Measurements from ENCODE around the gene POM121C.
A peak's percentile ranks its signal among the peaks of the same experiment; 100 is the strongest.
"Not testable (repeated sequence)": the region's sequence is repeated elsewhere in the genome, so short reads cannot be mapped to it uniquely, and the experiment has no call there.

Gene POM121C

GRCh38 chr7:75414708-75415427 lies 71.2 kb downstream of the POM121C start:
- H3K27ac ChIP-seq (ENCODE audit: insufficient read depth, low read depth, low read length, poor library complexity, severe bottlenecking); H3K4me3 ChIP-seq (ENCODE audit: insufficient read depth, low read depth, low read length); H3K4me1 ChIP-seq (ENCODE audit: control insufficient read depth, insufficient read depth, low read length); H3K9me3 ChIP-seq (ENCODE audit: control insufficient read depth, low read length); H3K36me3 ChIP-seq (ENCODE audit: control insufficient read depth, insufficient read depth, low read length); H3K27me3 ChIP-seq (ENCODE audit: control insufficient read depth, insufficient read depth, low read length, poor library complexity, severe bottlenecking): not testable (repeated sequence)
- WGBS, 2 experiments: 93 to 96% methylated on average over 6 to 8 of the region's 13 CpGs

- H3K36me3 ChIP-seq (ENCODE audit: control insufficient read depth, insufficient read depth, low read length); H3K9me3 ChIP-seq (ENCODE audit: control insufficient read depth, low read length); H3K4me1 ChIP-seq (ENCODE audit: control insufficient read depth, insufficient read depth, low read length); H3K27me3 ChIP-seq (ENCODE audit: control insufficient read depth, insufficient read depth, low read length, poor library complexity, severe bottlenecking); H3K4me3 ChIP-seq (ENCODE audit: insufficient read depth, low read depth, low read length); H3K27ac ChIP-seq (ENCODE audit: insufficient read depth, low read depth, low read length, poor library complexity, severe bottlenecking): not testable (repeated sequence)
- WGBS, 2 experiments: 92% methylated on average over 2 of the region's 6 CpGs; no CpG with 5 or more reads in 1 of the 2 experiments
Observed at GRCh38 chr7:75414204-75414603, 71.9 kb downstream of the POM121C start.

- H3K36me3 ChIP-seq (ENCODE audit: control insufficient read depth, insufficient read depth, low read length); H3K4me1 ChIP-seq (ENCODE audit: control insufficient read depth, insufficient read depth, low read length); H3K4me3 ChIP-seq (ENCODE audit: insufficient read depth, low read depth, low read length); H3K9me3 ChIP-seq (ENCODE audit: control insufficient read depth, low read length); H3K27me3 ChIP-seq (ENCODE audit: control insufficient read depth, insufficient read depth, low read length, poor library complexity, severe bottlenecking); H3K27ac ChIP-seq (ENCODE audit: insufficient read depth, low read depth, low read length, poor library complexity, severe bottlenecking): not testable (repeated sequence)
- no CpG with 5 or more reads among the region's 13 CpGs for WGBS, 2 experiments
Observed at GRCh38 chr7:75410823-75411173, 75.3 kb downstream of the POM121C start.

GRCh38 chr7:75409880-75410822 lies 75.9 kb downstream of the POM121C start:
- WGBS, 2 experiments: no CpG with 5 or more reads among the region's 74 CpGs
- not testable (repeated sequence) for H3K27ac ChIP-seq (ENCODE audit: insufficient read depth, low read depth, low read length, poor library complexity, severe bottlenecking); H3K9me3 ChIP-seq (ENCODE audit: control insufficient read depth, low read length); H3K4me1 ChIP-seq (ENCODE audit: control insufficient read depth, insufficient read depth, low read length); H3K27me3 ChIP-seq (ENCODE audit: control insufficient read depth, insufficient read depth, low read length, poor library complexity, severe bottlenecking); H3K36me3 ChIP-seq (ENCODE audit: control insufficient read depth, insufficient read depth, low read length)
- H3K4me3 ChIP-seq (ENCODE audit: insufficient read depth, low read depth, low read length): peak overlapping the region; percentile 26

GRCh38 chr7:75404663-75405062 lies 81.4 kb downstream of the POM121C start:
- 90% methylated on average over 2 to 4 of the region's 18 CpGs for WGBS, 2 experiments
- not testable (repeated sequence) for H3K9me3 ChIP-seq (ENCODE audit: control insufficient read depth, low read length); H3K4me1 ChIP-seq (ENCODE audit: control insufficient read depth, insufficient read depth, low read length); H3K36me3 ChIP-seq (ENCODE audit: control insufficient read depth, insufficient read depth, low read length); H3K27me3 ChIP-seq (ENCODE audit: control insufficient read depth, insufficient read depth, low read length, poor library complexity, severe bottlenecking); H3K4me3 ChIP-seq (ENCODE audit: insufficient read depth, low read depth, low read length); H3K27ac ChIP-seq (ENCODE audit: insufficient read depth, low read depth, low read length, poor library complexity, severe bottlenecking)

- H3K27ac ChIP-seq (ENCODE audit: insufficient read depth, low read depth, low read length, poor library complexity, severe bottlenecking); H3K27me3 ChIP-seq (ENCODE audit: control insufficient read depth, insufficient read depth, low read length, poor library complexity, severe bottlenecking); H3K9me3 ChIP-seq (ENCODE audit: control insufficient read depth, low read length); H3K4me1 ChIP-seq (ENCODE audit: control insufficient read depth, insufficient read depth, low read length); H3K36me3 ChIP-seq (ENCODE audit: control insufficient read depth, insufficient read depth, low read length); H3K4me3 ChIP-seq (ENCODE audit: insufficient read depth, low read depth, low read length): not testable (repeated sequence)
- WGBS, 2 experiments: no CpG with 5 or more reads among the region's 28 CpGs
Observed at GRCh38 chr7:75403455-75404443, 82.3 kb downstream of the POM121C start.

- WGBS, 2 experiments: no CpG with 5 or more reads among the region's 6 CpGs
- not testable (repeated sequence) for H3K27ac ChIP-seq (ENCODE audit: insufficient read depth, low read depth, low read length, poor library complexity, severe bottlenecking); H3K27me3 ChIP-seq (ENCODE audit: control insufficient read depth, insufficient read depth, low read length, poor library complexity, severe bottlenecking); H3K9me3 ChIP-seq (ENCODE audit: control insufficient read depth, low read length); H3K36me3 ChIP-seq (ENCODE audit: control insufficient read depth, insufficient read depth, low read length); H3K4me3 ChIP-seq (ENCODE audit: insufficient read depth, low read depth, low read length); H3K4me1 ChIP-seq (ENCODE audit: control insufficient read depth, insufficient read depth, low read length)
Observed at GRCh38 chr7:75400575-75400974, 85.5 kb downstream of the POM121C start.

GRCh38 chr7:75398771-75399700 lies 87.1 kb downstream of the POM121C start:
- not testable (repeated sequence) for H3K4me3 ChIP-seq (ENCODE audit: insufficient read depth, low read depth, low read length); H3K36me3 ChIP-seq (ENCODE audit: control insufficient read depth, insufficient read depth, low read length); H3K4me1 ChIP-seq (ENCODE audit: control insufficient read depth, insufficient read depth, low read length); H3K9me3 ChIP-seq (ENCODE audit: control insufficient read depth, low read length); H3K27ac ChIP-seq (ENCODE audit: insufficient read depth, low read depth, low read length, poor library complexity, severe bottlenecking); H3K27me3 ChIP-seq (ENCODE audit: control insufficient read depth, insufficient read depth, low read length, poor library complexity, severe bottlenecking)
- 80 to 100% methylated on average over 1 to 2 of the region's 34 CpGs for WGBS, 2 experiments

- no CpG with 5 or more reads among the region's 2 CpGs for WGBS, 2 experiments
- H3K4me1 ChIP-seq (ENCODE audit: control insufficient read depth, insufficient read depth, low read length): not testable (repeated sequence)
Observed at GRCh38 chr7:75397865-75398264, 88.2 kb downstream of the POM121C start.

More at GRCh38 chr7:75397865-75398264, 88.2 kb downstream of the POM121C start:
- H3K36me3 ChIP-seq (ENCODE audit: control insufficient read depth, insufficient read depth, low read length); H3K27ac ChIP-seq (ENCODE audit: insufficient read depth, low read depth, low read length, poor library complexity, severe bottlenecking); H3K9me3 ChIP-seq (ENCODE audit: control insufficient read depth, low read length); H3K27me3 ChIP-seq (ENCODE audit: control insufficient read depth, insufficient read depth, low read length, poor library complexity, severe bottlenecking); H3K4me3 ChIP-seq (ENCODE audit: insufficient read depth, low read depth, low read length): not testable (repeated sequence)

Measured in ectodermal cell (in vitro differentiated cells).